Fibroblast of skin of left quadriceps (primary cell): ENCODE results near the gene APBB1.
"Not testable (repeated sequence)": the region's sequence is repeated elsewhere in the genome, so short reads cannot be mapped to it uniquely, and the experiment has no call there.

Experiments
- DNase-seq, 2 experiments: peaks; one replicate each; pipeline ENCODE4 v3.0.0-alpha.2; 2013; ENCODE audit warnings: low read depth in 2 of 2

Gene APBB1

GRCh38 chr11:6417907-6418556 is 862 bp downstream of the APBB1 start:
- DNase-seq = no peak

GRCh38 chr11:6415797-6416196 is 3.1 kb downstream of the APBB1 start:
- no peak for DNase-seq

- DNase-seq = no peak
Measured at GRCh38 chr11:6414874-6415328, 4.0 kb downstream of the APBB1 start.

GRCh38 chr11:6413791-6414201 is 5.1 kb downstream of the APBB1 start:
- DNase-seq = no peak

- no peak for DNase-seq
Measured at GRCh38 chr11:6411594-6412031, 7.3 kb downstream of the APBB1 start.

- DNase-seq = no peak
Measured at GRCh38 chr11:6410695-6411430, 8.0 kb downstream of the APBB1 start.

- DNase-seq = no peak
Measured at GRCh38 chr11:6406370-6406769, 12.5 kb downstream of the APBB1 start.

- no peak for DNase-seq
Measured at GRCh38 chr11:6405846-6406245, 13.0 kb downstream of the APBB1 start.

GRCh38 chr11:6405052-6405667 is 13.7 kb downstream of the APBB1 start:
- no peak for DNase-seq

- DNase-seq = no peak
Measured at GRCh38 chr11:6404342-6405051, 14.4 kb downstream of the APBB1 start.

- DNase-seq = no peak
Measured at GRCh38 chr11:6403539-6403938, 15.4 kb downstream of the APBB1 start.

GRCh38 chr11:6402561-6402981 is 16.3 kb downstream of the APBB1 start:
- no peak for DNase-seq

- DNase-seq = no peak
Measured at GRCh38 chr11:6402061-6402470, 16.8 kb downstream of the APBB1 start.

- no peak for DNase-seq
Measured at GRCh38 chr11:6401464-6401863, 17.4 kb downstream of the APBB1 start.

GRCh38 chr11:6400431-6401345 is 18.2 kb downstream of the APBB1 start:
- DNase-seq = no peak

- no peak for DNase-seq
Measured at GRCh38 chr11:6397636-6398035, 21.3 kb downstream of the APBB1 start.

- DNase-seq = peak in 1 of 2 experiments; percentile 18
Measured at GRCh38 chr11:6397156-6397555, 21.7 kb downstream of the APBB1 start.

GRCh38 chr11:6395470-6396060 is 23.3 kb downstream of the APBB1 start:
- no peak for DNase-seq

GRCh38 chr11:6393989-6394670 is 24.8 kb downstream of the APBB1 start:
- no peak for DNase-seq

GRCh38 chr11:6392251-6392650 is 26.6 kb downstream of the APBB1 start:
- not testable (repeated sequence) for DNase-seq
